HG03342 (cell line): ENCODE results near the gene MAPK1.
"Not testable (repeated sequence)": the region's sequence is repeated elsewhere in the genome, so short reads cannot be mapped to it uniquely, and the experiment has no call there.

ENCODE experiments used
- ATAC-seq: cut with Tn5 transposase; IDR thresholded peaks from one replicate; pipeline ENCODE4 v1.9.1; 2021; ENCODE audit warnings: mild to moderate bottlenecking, moderate library complexity; ENCODE audit not compliant: unreplicated experiment

MAPK1 gene

GRCh38 chr22:21759646-21760376, 107.6 kb downstream of the MAPK1 start:
- no peak for ATAC-seq

- ATAC-seq: no peak
Observed at GRCh38 chr22:21759093-21759492, 108.4 kb downstream of the MAPK1 start.

GRCh38 chr22:21758091-21758864, 109.2 kb downstream of the MAPK1 start:
- no peak for ATAC-seq

GRCh38 chr22:21755851-21756284, 111.6 kb downstream of the MAPK1 start:
- no peak for ATAC-seq

GRCh38 chr22:21754523-21754922, 112.9 kb downstream of the MAPK1 start:
- ATAC-seq: no peak

GRCh38 chr22:21753374-21754111, 113.9 kb downstream of the MAPK1 start:
- ATAC-seq: no peak

GRCh38 chr22:21752276-21752675, 115.2 kb downstream of the MAPK1 start:
- no peak for ATAC-seq

GRCh38 chr22:21745948-21746347, 121.5 kb downstream of the MAPK1 start:
- no peak for ATAC-seq

- ATAC-seq: not testable (repeated sequence)
Observed at GRCh38 chr22:21744917-21745316, 122.5 kb downstream of the MAPK1 start.

- ATAC-seq: no peak
Observed at GRCh38 chr22:21741790-21742189, 125.7 kb downstream of the MAPK1 start.

GRCh38 chr22:21741059-21741458, 126.4 kb downstream of the MAPK1 start:
- ATAC-seq: no peak

- ATAC-seq: no peak
Observed at GRCh38 chr22:21739828-21740377, 127.5 kb downstream of the MAPK1 start.

- no peak for ATAC-seq
Observed at GRCh38 chr22:21738966-21739365, 128.5 kb downstream of the MAPK1 start.

- no peak for ATAC-seq
Observed at GRCh38 chr22:21738081-21738480, 129.4 kb downstream of the MAPK1 start.

GRCh38 chr22:21736948-21737347, 130.5 kb downstream of the MAPK1 start:
- no peak for ATAC-seq

- no peak for ATAC-seq
Observed at GRCh38 chr22:21736084-21736642, 131.3 kb downstream of the MAPK1 start.

GRCh38 chr22:21735200-21736083, 132.0 kb downstream of the MAPK1 start, which contains the start of gene YPEL1:
TSS of gene YPEL1 (minus strand) at chr22:21735794. CDS start at chr22:21710744, 25,050 bp downstream.
- ATAC-seq: peak; percentile 78

- ATAC-seq: no peak
Observed at GRCh38 chr22:21734540-21735199, 132.8 kb downstream of the MAPK1 start.

GRCh38 chr22:21731503-21731902, 135.9 kb downstream of the MAPK1 start:
- no peak for ATAC-seq
